Tibial nerve (tissue), 4 donors: ENCODE results near the gene TMIGD3.

Experiments
- CTCF ChIP-seq, 5 experiments: fragments of 200-600 bp in 3 of 5; fragments of 450-650 bp in 2 of 5; sonication (generic) in 3 of 5; IDR thresholded peaks; one replicate each; pipeline ENCODE4 v1.5.1; 2016 to 2019; ENCODE audit warnings: antibody characterized with exemption in 5 of 5, mild to moderate bottlenecking in 3 of 5, moderate library complexity in 2 of 5
- EP300 ChIP-seq, 2 donors: sonication (generic); formaldehyde crosslinking; IDR thresholded peaks; one replicate each; pipeline ENCODE4 v1.6.1; 2017; ENCODE audit warnings: antibody characterized with exemption in 2 of 2, mild to moderate bottlenecking in 1 of 2
- POLR2A ChIP-seq, 2 donors: fragments of 450-650 bp; IDR thresholded peaks; one replicate each; pipeline ENCODE4 v1.6.1; 2017; ENCODE audit warnings: antibody characterized with exemption in 2 of 2, mild to moderate bottlenecking in 2 of 2, moderate library complexity in 2 of 2

- TF ChIP-seq CTCF (IDR thresholded peaks at IDR 0.05) (peak; percentile 68 to 88 (median 69)), POLR2A (IDR thresholded peaks at IDR 0.05) (no peak), EP300 (IDR thresholded peaks at IDR 0.05) (peak in 1 of 2 donors; percentile 42)
Measured at GRCh38 chr1:111481387-111482221, 21.8 kb downstream of the TMIGD3 start.
